ENCODE measurements around the gene ANKRD55. TPM values are rescaled to one million over a fixed set of nuclear protein-coding genes. Genes with fewer than 3 reads are reported as not detected.
A peak's percentile ranks its signal among the peaks of the same experiment; 100 is the strongest.
"Not testable (repeated sequence)": the region's sequence is repeated elsewhere in the genome, so short reads cannot be mapped to it uniquely, and the experiment has no call there.

The ANKRD55 gene
- total RNA-seq, 2 experiments from 2014 or later: 9.7 to 10.2 TPM

DNA sequence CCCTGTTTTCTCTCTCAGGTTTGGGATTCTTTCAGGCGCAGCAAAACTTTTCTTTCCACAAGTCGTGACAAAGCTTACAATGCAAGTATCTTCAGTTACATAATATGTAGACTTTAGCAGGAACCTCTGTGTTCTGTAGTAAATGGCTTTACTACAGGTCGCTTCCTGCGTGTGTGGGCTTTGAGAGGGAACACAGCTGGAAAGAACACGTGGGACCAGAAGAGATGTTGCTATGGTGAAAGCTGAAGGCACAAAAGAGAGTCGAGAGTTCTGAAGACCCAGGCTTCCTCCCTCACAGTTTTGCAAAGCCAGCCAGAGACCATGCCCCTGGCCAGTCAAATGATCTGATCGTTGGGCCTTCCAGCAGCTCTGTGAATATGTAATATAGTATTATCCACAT is 4.0 kb downstream of the ANKRD55 start:
- intact Hi-C loops (cut with DNase I, micrococcal nuclease): no loop called here
- H3K9me3 Mint-ChIP-seq: no peaks in the 10 kb centered on the region
- Histone ChIP-seq H3K4me3 (ENCODE audit: low read length) (no peak overlapping the region), H3K27ac (ENCODE audit: low read depth in 1 of 2, low read length in 2 of 2) (no peak overlapping the region), H3K4me1 (ENCODE audit: insufficient read depth, low read length) (no peaks in the 10 kb centered on the region), H3K36me3 (ENCODE audit: insufficient read depth, low read length) (no peaks in the 10 kb centered on the region), H3K27me3 (ENCODE audit: control insufficient read depth in 1 of 2, insufficient read depth in 2 of 2, low read length in 2 of 2) (no peaks in the 10 kb centered on the region), H3K9me3 (ENCODE audit: control insufficient read depth in 1 of 2, insufficient read depth in 1 of 2, low read length in 2 of 2) (no peaks in the 10 kb centered on the region)
- TF ChIP-seq, protein P1, sequence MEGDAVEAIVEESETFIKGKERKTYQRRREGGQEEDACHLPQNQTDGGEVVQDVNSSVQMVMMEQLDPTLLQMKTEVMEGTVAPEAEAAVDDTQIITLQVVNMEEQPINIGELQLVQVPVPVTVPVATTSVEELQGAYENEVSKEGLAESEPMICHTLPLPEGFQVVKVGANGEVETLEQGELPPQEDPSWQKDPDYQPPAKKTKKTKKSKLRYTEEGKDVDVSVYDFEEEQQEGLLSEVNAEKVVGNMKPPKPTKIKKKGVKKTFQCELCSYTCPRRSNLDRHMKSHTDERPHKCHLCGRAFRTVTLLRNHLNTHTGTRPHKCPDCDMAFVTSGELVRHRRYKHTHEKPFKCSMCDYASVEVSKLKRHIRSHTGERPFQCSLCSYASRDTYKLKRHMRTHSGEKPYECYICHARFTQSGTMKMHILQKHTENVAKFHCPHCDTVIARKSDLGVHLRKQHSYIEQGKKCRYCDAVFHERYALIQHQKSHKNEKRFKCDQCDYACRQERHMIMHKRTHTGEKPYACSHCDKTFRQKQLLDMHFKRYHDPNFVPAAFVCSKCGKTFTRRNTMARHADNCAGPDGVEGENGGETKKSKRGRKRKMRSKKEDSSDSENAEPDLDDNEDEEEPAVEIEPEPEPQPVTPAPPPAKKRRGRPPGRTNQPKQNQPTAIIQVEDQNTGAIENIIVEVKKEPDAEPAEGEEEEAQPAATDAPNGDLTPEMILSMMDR (IDR thresholded peaks at IDR 0.05): no peak
- H3K36me3 Mint-ChIP-seq (ENCODE audit: low read depth): peaks cover 5% of the 10 kb centered on the region
- H3K27me3 Mint-ChIP-seq: no peaks in the 10 kb centered on the region
- ATAC-seq (ENCODE audit: poor library complexity) (no peak), DNase-seq (no peak)
- ChIA-PET POLR2A (no interaction called here), CTCF (interaction anchor here (0.7 kb wide), 2 partner anchors 120 to 262 kb away, joined by 3 to 4 read pairs; no protein-coding TSS in a partner anchor)
- H3K27ac Mint-ChIP-seq: no peak overlapping the region
- no peak overlapping the region for H3K4me3 Mint-ChIP-seq
- peaks cover 29% of the 10 kb centered on the region for H3K4me1 Mint-ChIP-seq (ENCODE audit: low read depth)

DNA sequence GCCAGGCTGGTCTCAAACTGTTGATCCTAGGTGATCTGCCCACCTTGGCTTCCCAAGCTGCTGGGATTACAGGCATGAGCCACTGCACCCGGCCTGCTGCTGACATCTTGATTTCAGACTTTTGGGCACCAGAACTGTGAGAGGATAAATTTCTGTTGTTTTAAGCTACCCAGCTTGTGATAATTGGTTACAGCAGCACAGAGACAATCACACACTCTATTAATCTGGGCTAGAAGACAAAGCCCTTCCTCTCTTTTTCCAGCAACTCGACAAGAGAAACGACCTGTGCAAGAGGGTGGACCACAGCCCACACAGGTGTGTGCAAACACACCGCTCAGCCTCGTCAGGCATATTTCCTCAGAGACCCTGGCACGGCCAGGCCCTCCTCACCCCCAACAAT is 4.5 kb downstream of the ANKRD55 start:
- TF ChIP-seq, protein P1 (IDR thresholded peaks at IDR 0.05): no peak
- intact Hi-C loops (cut with DNase I, micrococcal nuclease): no loop called here
- Mint-ChIP-seq H3K4me1 (ENCODE audit: low read depth) (peaks cover 29% of the 10 kb centered on the region), H3K4me3 (no peak overlapping the region), H3K27ac (no peak overlapping the region), H3K27me3 (no peaks in the 10 kb centered on the region), H3K9me3 (no peaks in the 10 kb centered on the region), H3K36me3 (ENCODE audit: low read depth) (peaks cover 8% of the 10 kb centered on the region)
- ATAC-seq (ENCODE audit: poor library complexity): no peak
- Histone ChIP-seq H3K27me3 (ENCODE audit: control insufficient read depth in 1 of 2, insufficient read depth in 2 of 2, low read length in 2 of 2) (no peaks in the 10 kb centered on the region), H3K36me3 (ENCODE audit: insufficient read depth, low read length) (no peaks in the 10 kb centered on the region), H3K9me3 (ENCODE audit: control insufficient read depth in 1 of 2, insufficient read depth in 1 of 2, low read length in 2 of 2) (no peaks in the 10 kb centered on the region), H3K4me3 (ENCODE audit: low read length) (no peak overlapping the region), H3K4me1 (ENCODE audit: insufficient read depth, low read length) (no peaks in the 10 kb centered on the region), H3K27ac (ENCODE audit: low read depth in 1 of 2, low read length in 2 of 2) (no peak overlapping the region)
- ChIA-PET POLR2A (no interaction called here), CTCF (interaction anchor here (0.7 kb wide), 2 partner anchors 121 to 263 kb away, joined by 3 to 4 read pairs; no protein-coding TSS in a partner anchor)
- DNase-seq: no peak

DNA sequence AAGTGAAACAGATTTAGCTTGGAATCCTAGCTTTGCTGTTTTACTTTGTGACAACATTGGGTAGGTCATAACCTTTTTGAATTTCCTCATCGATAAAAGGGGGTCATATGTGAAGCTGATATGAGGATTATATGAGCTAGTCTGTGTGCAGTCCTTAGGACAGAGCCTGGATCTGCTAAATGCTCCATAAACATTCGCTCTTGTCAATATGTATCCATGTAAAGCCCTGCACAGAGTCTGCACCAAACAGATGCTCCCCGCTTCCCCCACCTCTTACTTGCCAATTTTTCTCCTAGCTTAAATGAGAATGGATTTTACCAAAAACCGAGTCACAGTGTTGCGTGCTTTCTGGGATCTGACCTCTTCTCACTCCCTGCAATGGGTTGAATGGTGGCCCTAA is 5.4 kb downstream of the ANKRD55 start:
- Mint-ChIP-seq H3K27me3 (no peaks in the 10 kb centered on the region), H3K4me1 (ENCODE audit: low read depth) (peaks cover 27% of the 10 kb centered on the region), H3K27ac (no peak overlapping the region), H3K4me3 (no peak overlapping the region), H3K9me3 (peaks cover 2% of the 10 kb centered on the region), H3K36me3 (ENCODE audit: low read depth) (peaks cover 9% of the 10 kb centered on the region)
- POLR2A ChIA-PET: no interaction called here
- no peaks in the 10 kb centered on the region for H3K9me3 ChIP-seq (ENCODE audit: control insufficient read depth in 1 of 2, insufficient read depth in 1 of 2, low read length in 2 of 2)
- no peaks in the 10 kb centered on the region for H3K4me1 ChIP-seq (ENCODE audit: insufficient read depth, low read length)
- H3K36me3 ChIP-seq (ENCODE audit: insufficient read depth, low read length): no peaks in the 10 kb centered on the region
- ATAC-seq (ENCODE audit: poor library complexity): no peak
- CTCF ChIA-PET: no interaction called here
- H3K27ac ChIP-seq (ENCODE audit: low read depth in 1 of 2, low read length in 2 of 2): no peak overlapping the region
- H3K27me3 ChIP-seq (ENCODE audit: control insufficient read depth in 1 of 2, insufficient read depth in 2 of 2, low read length in 2 of 2): no peaks in the 10 kb centered on the region
- TF ChIP-seq, protein P1 (IDR thresholded peaks at IDR 0.05): no peak
- no peak overlapping the region for H3K4me3 ChIP-seq (ENCODE audit: low read length)
- DNase-seq: no peak
- intact Hi-C loops (cut with DNase I, micrococcal nuclease): no loop called here

DNA sequence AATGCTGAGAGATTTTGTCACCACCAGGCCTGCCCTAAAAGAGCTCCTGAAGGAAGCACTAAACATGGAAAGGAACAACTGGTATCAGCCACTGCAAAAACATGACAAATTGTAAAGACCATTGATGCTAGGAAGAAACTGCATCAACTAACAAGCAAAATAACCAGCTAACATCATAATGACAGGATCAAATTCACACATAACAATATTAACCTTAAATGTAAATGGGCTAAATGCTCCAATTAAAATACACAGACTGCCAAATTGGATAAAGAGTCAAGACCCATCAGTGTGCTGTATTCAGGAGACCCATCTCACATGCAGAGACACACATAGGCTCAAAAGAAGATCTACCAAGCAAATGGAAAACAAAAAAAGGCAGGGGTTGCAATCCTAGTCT is 9.8 kb downstream of the ANKRD55 start:
- H3K27me3 ChIP-seq (ENCODE audit: control insufficient read depth in 1 of 2, insufficient read depth in 2 of 2, low read length in 2 of 2); H3K27me3 Mint-ChIP-seq; H3K4me3 ChIP-seq (ENCODE audit: low read length); H3K4me1 ChIP-seq (ENCODE audit: insufficient read depth, low read length); H3K27ac Mint-ChIP-seq; H3K4me3 Mint-ChIP-seq; CTCF ChIA-PET; ATAC-seq (ENCODE audit: poor library complexity); POLR2A ChIA-PET; H3K9me3 Mint-ChIP-seq; DNase-seq; intact Hi-C loops (cut with DNase I, micrococcal nuclease); H3K27ac ChIP-seq (ENCODE audit: low read depth in 1 of 2, low read length in 2 of 2); H3K36me3 ChIP-seq (ENCODE audit: insufficient read depth, low read length): not testable (repeated sequence)
- Mint-ChIP-seq H3K36me3 (ENCODE audit: low read depth) (peaks cover 38% of the 10 kb centered on the region), H3K4me1 (ENCODE audit: low read depth) (peaks cover 18% of the 10 kb centered on the region)
- H3K9me3 ChIP-seq (ENCODE audit: control insufficient read depth in 1 of 2, insufficient read depth in 1 of 2, low read length in 2 of 2): peaks cover 0 to 19% of the 10 kb centered on the region in 2 experiments

DNA sequence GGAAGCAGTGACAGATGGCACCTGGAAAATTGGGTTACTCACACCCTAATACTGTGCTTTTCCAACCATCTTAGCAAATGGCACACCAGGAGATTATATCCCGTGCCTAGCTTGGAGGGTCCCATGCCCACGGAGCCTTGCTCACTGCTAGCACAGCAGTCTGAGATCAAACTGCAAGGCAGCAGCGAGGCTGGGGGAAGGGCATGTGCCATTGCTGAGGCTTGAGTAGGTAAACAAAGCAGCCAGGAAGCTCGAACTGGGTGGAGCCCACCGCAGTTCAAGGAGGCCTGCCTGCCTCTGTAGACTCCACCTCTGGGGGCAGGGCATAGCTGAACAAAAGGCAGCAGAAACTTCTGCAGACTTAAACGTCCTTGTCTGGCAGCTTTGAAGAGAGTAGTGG is 11.5 kb downstream of the ANKRD55 start:
- H3K36me3 Mint-ChIP-seq (ENCODE audit: low read depth): peaks cover 41% of the 10 kb centered on the region
- H3K27me3 Mint-ChIP-seq; H3K27ac ChIP-seq (ENCODE audit: low read depth in 1 of 2, low read length in 2 of 2); H3K27ac Mint-ChIP-seq; ATAC-seq (ENCODE audit: poor library complexity); H3K4me3 Mint-ChIP-seq; H3K4me1 ChIP-seq (ENCODE audit: insufficient read depth, low read length); H3K27me3 ChIP-seq (ENCODE audit: control insufficient read depth in 1 of 2, insufficient read depth in 2 of 2, low read length in 2 of 2); POLR2A ChIA-PET; H3K36me3 ChIP-seq (ENCODE audit: insufficient read depth, low read length); H3K4me3 ChIP-seq (ENCODE audit: low read length); intact Hi-C loops (cut with DNase I, micrococcal nuclease); CTCF ChIA-PET: not testable (repeated sequence)
- peaks cover 15% of the 10 kb centered on the region for H3K4me1 Mint-ChIP-seq (ENCODE audit: low read depth)
- H3K9me3 ChIP-seq (ENCODE audit: control insufficient read depth in 1 of 2, insufficient read depth in 1 of 2, low read length in 2 of 2): peaks cover 6 to 19% of the 10 kb centered on the region in 2 experiments
- peak in 4 of 14 experiments; percentile 5 to 32 (median 12) for DNase-seq
- peaks cover 14% of the 10 kb centered on the region for H3K9me3 Mint-ChIP-seq
